Nephron progenitor cell (in vitro differentiated cells): ENCODE measurements around the gene SGK1.
"Not testable (repeated sequence)": the region's sequence is repeated elsewhere in the genome, so short reads cannot be mapped to it uniquely, and the experiment has no call there.

ENCODE experiments used
- DNase-seq: peaks from one replicate; pipeline ENCODE4 v3.0.0; 2021
- H3K27ac Mint-ChIP-seq: 2 replicates; pipeline ENCODE4 v1.8.0; 2021; ENCODE audit warnings: mild to moderate bottlenecking, moderate library complexity, mixed read lengths
- H3K27me3 Mint-ChIP-seq: 2 replicates; pipeline ENCODE4 v1.8.0; 2021; ENCODE audit warnings: mild to moderate bottlenecking, low read depth, mixed read lengths; ENCODE audit not compliant: poor library complexity
- H3K36me3 Mint-ChIP-seq: 2 replicates; pipeline ENCODE4 v1.8.0; 2021; ENCODE audit warnings: low read depth, mixed read lengths
- H3K4me1 Mint-ChIP-seq: 2 replicates; pipeline ENCODE4 v1.8.0; 2021; ENCODE audit warnings: mixed read lengths
- H3K4me3 Mint-ChIP-seq: 2 replicates; pipeline ENCODE4 v1.8.0; 2021; ENCODE audit warnings: mild to moderate bottlenecking, moderate library complexity, mixed read lengths
- H3K9me3 Mint-ChIP-seq: 2 replicates; pipeline ENCODE4 v1.8.0; 2021; ENCODE audit warnings: mild to moderate bottlenecking, moderate library complexity, mixed read lengths
- TF ChIP-seq, protein P1 (sequence below): fragments of 200-600 bp; sonication (generic); IDR thresholded peaks from 2 replicates; pipeline ENCODE4 v1.5.0; 2021; ENCODE audit warnings: antibody characterized with exemption

SGK1 gene

DNA sequence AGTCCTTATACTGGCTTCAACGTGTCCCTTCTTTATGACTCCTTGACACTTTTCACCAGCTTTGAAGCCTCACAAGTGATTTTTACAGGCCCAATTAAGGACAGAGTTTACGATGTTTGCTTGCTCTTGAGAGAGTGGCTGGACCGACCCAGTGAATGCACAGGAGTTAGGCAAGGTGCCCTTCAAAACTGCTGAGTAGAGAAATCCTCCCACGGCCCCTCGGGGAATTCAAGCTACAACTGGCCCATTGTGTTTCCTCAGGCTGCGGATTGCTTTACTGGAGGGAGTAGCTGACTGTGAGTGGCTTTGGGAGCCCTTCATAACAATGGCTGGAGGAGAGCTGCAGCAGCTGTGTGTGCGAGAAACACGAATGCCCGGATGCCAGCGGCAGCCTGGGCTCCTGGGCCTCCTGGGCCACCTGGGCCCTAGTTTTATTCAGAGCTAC lies 50.0 kb downstream of the SGK1 start:
- Mint-ChIP-seq H3K4me3 (peak overlapping the region; percentile 51), H3K27ac (peak overlapping the region; percentile 97), H3K27me3 (peaks cover 4% of the 10 kb centered on the region), H3K36me3 (no peaks in the 10 kb centered on the region), H3K4me1 (peaks cover 12% of the 10 kb centered on the region), H3K9me3 (no peaks in the 10 kb centered on the region)
- DNase-seq, result peak; percentile 43
- TF ChIP-seq, protein P1, sequence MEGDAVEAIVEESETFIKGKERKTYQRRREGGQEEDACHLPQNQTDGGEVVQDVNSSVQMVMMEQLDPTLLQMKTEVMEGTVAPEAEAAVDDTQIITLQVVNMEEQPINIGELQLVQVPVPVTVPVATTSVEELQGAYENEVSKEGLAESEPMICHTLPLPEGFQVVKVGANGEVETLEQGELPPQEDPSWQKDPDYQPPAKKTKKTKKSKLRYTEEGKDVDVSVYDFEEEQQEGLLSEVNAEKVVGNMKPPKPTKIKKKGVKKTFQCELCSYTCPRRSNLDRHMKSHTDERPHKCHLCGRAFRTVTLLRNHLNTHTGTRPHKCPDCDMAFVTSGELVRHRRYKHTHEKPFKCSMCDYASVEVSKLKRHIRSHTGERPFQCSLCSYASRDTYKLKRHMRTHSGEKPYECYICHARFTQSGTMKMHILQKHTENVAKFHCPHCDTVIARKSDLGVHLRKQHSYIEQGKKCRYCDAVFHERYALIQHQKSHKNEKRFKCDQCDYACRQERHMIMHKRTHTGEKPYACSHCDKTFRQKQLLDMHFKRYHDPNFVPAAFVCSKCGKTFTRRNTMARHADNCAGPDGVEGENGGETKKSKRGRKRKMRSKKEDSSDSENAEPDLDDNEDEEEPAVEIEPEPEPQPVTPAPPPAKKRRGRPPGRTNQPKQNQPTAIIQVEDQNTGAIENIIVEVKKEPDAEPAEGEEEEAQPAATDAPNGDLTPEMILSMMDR, result no peak

DNA sequence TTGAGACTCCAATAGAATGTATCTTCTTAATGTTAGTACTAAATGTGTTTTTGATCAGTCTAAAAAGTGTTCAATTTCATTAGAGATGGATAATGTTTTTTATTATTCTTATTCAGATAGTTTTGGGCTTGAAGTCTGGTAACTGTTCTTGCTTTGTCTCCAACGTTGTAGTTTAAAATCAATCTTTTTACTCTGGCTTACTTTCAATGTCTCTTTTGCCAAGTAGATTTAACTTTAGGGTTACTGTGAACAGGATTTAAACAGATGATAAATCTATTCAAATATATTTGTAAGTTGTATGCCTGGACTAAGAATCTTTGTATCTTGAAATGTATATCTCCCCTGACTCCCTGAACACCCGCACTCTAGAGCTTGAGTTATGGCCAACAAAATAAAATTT lies 51.1 kb downstream of the SGK1 start:
- Mint-ChIP-seq H3K36me3 (no peaks in the 10 kb centered on the region), H3K4me1 (peaks cover 12% of the 10 kb centered on the region), H3K27me3 (peaks cover 8% of the 10 kb centered on the region), H3K4me3 (no peak overlapping the region), H3K27ac (no peak overlapping the region), H3K9me3 (no peaks in the 10 kb centered on the region)
- DNase-seq, result no peak
- TF ChIP-seq, protein P1, result no peak

DNA sequence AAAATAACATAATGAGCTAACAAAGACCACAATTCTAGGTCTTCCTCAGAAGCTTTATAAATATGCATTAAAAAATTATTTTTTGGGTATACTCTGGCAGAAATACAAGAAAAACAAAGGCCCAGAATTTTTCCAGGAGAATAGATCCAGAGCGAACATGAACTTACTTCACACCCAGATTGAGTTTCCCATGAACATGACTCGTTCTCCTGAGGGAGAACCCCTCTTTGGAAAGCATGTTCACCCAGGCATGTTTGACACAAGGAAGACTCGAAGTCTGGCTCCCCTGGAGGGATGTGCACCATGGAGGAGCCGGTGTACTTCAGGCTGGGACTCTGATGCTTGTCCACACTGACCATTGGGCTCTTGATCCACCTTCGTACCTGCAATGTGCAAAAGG lies 56.1 kb downstream of the SGK1 start:
- no peak for DNase-seq
- H3K9me3 Mint-ChIP-seq, result peaks cover 4% of the 10 kb centered on the region
- TF ChIP-seq, protein P1, result no peak
- no peaks in the 10 kb centered on the region for H3K36me3 Mint-ChIP-seq
- H3K4me3 Mint-ChIP-seq, result no peak overlapping the region
- H3K27ac Mint-ChIP-seq, result no peak overlapping the region
- no peaks in the 10 kb centered on the region for H3K4me1 Mint-ChIP-seq
- H3K27me3 Mint-ChIP-seq, result peaks cover 4% of the 10 kb centered on the region

DNA sequence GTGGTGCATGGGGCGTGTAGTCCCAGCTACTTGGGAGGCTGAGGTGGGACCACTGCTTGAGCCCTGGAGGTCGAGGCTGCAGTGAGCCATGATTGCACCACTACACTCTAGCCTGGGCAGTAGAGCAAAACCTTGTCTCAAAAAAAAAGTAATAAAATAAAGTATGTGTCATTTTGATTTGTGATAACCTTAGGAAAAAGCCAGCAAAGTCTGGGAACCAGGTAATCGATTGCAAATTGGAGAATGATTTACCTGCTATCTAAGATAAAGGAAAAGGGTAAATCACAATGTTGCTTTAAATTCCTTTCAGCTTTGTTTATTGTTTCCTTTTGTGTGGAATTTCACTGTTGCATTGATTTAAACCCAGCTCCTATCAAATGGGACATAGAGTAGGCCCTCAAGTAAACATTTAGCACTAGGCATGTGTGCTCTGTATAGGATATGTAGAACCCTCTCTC lies 59.0 kb downstream of the SGK1 start:
- H3K27me3 Mint-ChIP-seq, result peaks cover 4% of the 10 kb centered on the region
- no peak overlapping the region for H3K4me3 Mint-ChIP-seq
- no peaks in the 10 kb centered on the region for H3K36me3 Mint-ChIP-seq
- TF ChIP-seq, protein P1, result no peak
- peaks cover 4% of the 10 kb centered on the region for H3K9me3 Mint-ChIP-seq
- no peak overlapping the region for H3K27ac Mint-ChIP-seq
- DNase-seq, result no peak
- peaks cover 9% of the 10 kb centered on the region for H3K4me1 Mint-ChIP-seq

DNA sequence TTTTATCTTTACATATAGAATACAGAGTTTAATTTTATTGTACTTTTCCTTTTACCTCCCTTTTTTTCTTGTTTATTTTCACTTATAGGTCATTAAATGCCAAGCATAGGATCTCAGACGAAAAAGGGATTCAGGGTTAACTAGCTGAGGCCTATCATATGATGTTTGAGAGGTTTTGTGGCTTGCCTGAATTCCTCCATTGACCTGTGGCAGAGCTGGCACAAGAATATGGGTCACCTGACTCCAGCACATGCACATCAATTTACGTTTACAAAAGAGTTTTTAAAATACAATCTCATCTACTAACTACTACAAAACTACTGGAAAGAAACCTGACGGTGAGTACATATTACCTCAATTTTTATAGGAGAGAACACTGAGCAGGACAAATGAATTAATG lies 60.4 kb downstream of the SGK1 start:
- Mint-ChIP-seq H3K4me1 (peaks cover 19% of the 10 kb centered on the region), H3K4me3 (no peak overlapping the region), H3K27me3 (peaks cover 4% of the 10 kb centered on the region), H3K27ac (no peak overlapping the region), H3K36me3 (no peaks in the 10 kb centered on the region), H3K9me3 (peaks cover 4% of the 10 kb centered on the region)
- TF ChIP-seq, protein P1, result no peak
- no peak for DNase-seq

DNA sequence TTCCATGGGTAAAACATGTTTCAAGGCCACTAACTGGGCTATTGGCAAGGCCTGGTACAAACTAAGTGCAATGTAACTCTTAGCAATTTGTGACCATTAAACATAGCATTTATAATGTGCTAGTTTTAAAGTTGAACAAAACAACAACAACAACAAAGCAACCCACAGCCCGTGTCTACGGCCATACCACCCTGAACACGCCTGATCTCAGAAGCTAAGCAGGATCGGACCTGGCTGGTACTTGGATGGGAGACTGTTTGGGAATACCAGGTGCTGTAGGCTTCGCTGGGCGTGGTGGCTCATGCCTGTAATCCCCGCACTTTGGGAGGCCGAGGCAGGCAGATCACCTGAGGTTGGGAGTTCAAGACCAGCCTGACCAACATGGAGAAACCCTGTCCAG lies 61.0 kb downstream of the SGK1 start:
- H3K36me3 Mint-ChIP-seq, result no peaks in the 10 kb centered on the region
- DNase-seq, result no peak
- H3K4me1 Mint-ChIP-seq, result peaks cover 26% of the 10 kb centered on the region
- H3K4me3 Mint-ChIP-seq, result no peak overlapping the region
- TF ChIP-seq, protein P1, result no peak
- H3K27me3 Mint-ChIP-seq, result peaks cover 2% of the 10 kb centered on the region
- peaks cover 4% of the 10 kb centered on the region for H3K9me3 Mint-ChIP-seq
- no peak overlapping the region for H3K27ac Mint-ChIP-seq

DNA sequence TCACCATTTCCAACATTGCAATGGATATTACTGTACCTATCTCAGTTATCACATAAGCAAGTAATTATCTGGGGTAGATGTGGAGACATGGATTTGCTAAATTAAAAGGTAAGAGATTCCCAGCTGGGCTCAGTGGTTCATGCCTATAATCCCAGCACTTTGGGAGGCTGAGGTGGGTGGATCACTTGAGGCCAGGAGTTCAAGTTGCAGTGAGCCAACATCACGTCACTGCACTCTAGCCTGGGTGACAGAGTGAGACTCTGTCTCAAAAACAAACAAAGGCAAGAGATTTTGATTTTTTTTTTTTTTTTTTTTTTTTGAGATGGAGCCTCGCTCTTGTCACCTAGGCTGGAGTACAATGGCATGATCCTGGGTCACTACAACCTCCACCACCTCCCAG lies 62.6 kb downstream of the SGK1 start:
- H3K27me3 Mint-ChIP-seq, H3K9me3 Mint-ChIP-seq, H3K4me3 Mint-ChIP-seq, DNase-seq, H3K36me3 Mint-ChIP-seq, H3K27ac Mint-ChIP-seq: not testable (repeated sequence)
- H3K4me1 Mint-ChIP-seq, result peaks cover 31% of the 10 kb centered on the region
